HG03520 (cell line): ENCODE results near the gene IFT25.
"Not testable (repeated sequence)": the region's sequence is repeated elsewhere in the genome, so short reads cannot be mapped to it uniquely, and the experiment has no call there.

Experiments
- ATAC-seq: cut with Tn5 transposase; IDR thresholded peaks from one replicate; pipeline ENCODE4 v1.9.1; 2021; ENCODE audit warnings: mild to moderate bottlenecking, moderate library complexity; ENCODE audit not compliant: unreplicated experiment

Gene IFT25

DNA sequence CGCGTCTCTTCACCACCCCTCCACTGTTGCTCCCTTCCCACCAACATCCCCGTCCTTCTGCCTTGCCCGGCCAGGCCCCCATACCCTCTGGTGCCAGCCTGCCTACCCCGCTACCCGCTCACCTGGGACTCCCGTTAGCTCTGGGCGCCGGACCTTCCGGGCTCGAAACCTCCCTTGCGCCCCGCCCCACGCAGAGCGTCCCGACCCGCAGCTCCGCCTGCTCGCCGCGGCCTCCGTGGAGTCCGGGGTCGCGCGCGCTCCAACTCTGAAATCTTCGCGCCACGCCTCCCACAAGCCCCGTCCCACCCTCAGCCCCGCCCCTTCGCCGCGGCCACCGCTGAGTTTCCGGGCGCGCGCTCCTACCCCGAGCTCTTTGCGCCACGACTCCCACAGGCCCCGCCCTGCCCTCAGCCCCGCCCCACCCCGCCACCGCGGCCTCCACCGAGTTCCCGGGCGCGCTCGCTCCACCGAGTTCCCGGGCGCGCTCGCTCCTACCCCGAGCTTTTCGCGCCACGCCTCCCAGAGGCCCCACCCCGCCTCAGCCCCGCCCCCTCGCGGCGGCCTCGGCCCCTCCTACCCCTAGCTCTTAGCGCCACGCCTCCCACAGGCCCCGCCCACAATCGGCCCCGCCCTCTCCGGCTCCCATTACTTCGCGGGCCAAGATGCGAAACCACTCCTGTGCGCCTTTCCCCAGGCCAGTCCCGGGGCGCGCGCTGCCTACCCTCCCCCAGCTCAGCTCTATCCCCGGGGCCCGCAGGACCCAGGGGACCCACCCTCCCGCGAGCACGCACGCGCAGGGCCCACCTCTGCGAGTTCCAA is at the start of gene IFT25:
TSS of gene IFT25 (minus strand) at position 267 of the 819 bp plus-strand sequence. CDS start 5,617 bp downstream, outside the sequence.
- ATAC-seq, result peak; percentile 58

DNA sequence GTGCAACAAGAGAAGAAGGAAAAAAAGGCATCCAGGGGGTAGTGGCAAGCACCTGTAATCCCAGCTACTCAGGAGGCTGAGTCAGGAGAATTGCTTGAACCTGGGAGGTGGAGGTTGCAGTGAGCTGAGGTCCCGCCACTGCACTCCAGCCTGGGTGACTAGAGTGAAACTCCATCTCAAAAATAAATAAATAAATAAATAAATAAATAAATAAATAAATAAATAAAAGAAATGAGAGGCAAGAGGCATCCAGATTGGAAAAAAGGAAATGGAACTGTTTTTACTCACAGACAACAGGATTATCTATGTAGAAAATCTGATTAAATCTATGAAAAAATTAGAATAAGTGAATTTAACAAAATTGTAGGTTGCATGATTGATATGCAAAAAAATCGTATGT is 49.0 kb upstream of the IFT25 start:
- ATAC-seq, result not testable (repeated sequence)

DNA sequence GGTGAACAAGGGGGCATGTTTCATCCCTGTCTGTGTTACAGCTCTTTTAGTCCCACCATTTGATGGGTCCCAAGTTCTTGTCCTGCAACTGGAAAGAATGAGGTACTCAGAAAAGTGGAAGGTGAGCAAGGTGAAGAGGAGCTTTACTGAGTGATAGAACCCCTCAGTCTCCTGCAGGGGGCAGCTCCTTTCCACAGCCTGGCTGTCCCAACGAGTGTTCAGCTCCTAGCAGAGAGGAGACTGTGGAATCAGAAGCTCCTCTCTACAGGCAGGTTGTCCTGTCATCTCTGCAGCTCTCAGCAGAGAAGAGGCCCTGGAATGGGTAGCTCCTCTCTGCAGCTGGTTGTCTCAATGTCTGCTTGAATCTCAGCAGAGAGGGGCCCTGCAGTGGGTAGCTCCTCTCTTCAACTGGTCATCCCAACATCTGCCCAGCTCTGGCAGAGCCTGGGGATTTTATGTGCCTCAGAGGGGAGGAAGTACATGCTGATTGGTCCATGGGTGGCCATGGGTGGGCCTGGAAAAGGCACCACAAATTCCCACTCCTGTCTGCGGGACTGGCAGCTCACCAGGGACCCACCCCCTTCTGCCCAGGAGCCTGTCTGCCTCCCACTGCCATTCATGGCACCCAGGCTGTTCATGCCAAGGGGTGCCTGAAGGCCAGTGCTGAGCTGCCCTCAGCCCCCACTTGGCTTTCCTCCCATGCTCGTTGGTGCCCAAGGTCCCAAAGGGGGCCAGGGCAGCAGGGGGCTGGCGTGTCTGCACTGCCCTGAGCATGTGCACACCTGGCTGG is 46.8 kb upstream of the IFT25 start:
- no peak for ATAC-seq

DNA sequence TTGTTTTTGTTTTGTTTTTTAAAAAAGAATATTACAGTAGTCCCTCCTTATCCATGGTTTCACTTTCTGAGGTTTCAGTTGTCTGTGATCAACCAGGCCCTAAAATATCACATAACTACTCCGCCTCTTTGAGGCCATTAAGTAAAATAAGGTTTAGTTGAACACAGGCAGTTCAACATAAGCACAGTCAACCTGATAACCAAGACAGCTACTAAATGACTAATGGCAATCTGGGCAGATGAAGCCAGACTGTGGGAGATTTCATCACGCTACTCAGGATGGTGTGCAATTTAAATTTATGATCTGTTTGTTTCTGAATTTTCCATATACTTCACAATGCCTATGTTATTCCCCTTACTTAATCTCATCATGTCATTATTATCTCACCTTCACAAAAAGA is 42.4 kb upstream of the IFT25 start:
- no peak for ATAC-seq

DNA sequence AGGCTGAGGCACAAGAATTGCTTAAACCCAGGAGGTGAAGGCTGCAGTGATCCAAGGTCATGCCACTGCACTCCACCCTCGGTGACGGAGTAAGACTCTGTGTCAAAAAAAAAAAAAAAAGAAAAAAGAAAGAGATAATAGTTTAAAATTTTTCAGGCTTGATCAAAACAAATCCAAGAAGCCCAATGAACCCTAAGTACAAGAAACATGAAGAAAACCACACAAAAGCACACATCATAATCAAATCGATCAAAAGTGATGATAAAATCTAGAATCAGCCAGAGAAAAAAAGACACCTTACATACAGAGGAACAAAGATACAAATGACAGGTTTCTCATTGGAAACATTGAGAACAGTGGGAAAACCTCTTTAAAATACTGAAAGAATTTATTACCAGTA is 41.0 kb upstream of the IFT25 start:
- no peak for ATAC-seq

DNA sequence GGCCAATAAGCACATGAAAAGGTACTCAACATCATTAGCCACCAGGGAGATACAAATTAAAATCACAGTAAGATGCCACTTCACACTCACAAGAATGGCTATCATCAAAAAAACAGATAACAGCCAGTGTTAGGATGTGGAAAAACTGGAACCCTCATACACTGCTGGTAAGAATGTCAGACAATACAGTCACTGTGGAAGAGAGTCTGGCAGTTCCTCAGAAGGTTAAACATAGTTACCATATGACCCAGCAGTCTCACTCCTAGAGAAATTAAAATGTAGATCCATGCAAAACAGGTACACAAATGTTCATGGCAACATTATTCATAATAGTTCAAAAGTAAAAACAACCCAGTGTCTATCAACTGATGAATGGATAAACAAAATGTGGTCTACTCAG is 39.2 kb upstream of the IFT25 start:
- no peak for ATAC-seq

DNA sequence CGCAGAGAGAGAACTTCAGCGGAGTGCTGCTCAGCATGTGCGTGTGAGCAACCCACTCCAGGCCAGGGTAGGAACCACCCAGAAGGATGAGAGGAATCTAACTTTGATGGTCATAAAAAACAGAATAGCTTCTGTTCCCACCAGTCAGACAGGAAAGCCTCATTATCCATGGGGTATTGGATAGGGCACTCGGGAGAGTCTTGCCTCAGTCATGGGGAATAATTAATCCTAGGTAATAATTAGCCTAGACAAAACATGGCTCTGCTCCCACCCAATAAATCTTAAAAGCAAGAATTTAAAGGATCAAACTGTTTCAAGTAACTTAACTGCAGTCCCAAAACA is 37.2 kb upstream of the IFT25 start:
- no peak for ATAC-seq

DNA sequence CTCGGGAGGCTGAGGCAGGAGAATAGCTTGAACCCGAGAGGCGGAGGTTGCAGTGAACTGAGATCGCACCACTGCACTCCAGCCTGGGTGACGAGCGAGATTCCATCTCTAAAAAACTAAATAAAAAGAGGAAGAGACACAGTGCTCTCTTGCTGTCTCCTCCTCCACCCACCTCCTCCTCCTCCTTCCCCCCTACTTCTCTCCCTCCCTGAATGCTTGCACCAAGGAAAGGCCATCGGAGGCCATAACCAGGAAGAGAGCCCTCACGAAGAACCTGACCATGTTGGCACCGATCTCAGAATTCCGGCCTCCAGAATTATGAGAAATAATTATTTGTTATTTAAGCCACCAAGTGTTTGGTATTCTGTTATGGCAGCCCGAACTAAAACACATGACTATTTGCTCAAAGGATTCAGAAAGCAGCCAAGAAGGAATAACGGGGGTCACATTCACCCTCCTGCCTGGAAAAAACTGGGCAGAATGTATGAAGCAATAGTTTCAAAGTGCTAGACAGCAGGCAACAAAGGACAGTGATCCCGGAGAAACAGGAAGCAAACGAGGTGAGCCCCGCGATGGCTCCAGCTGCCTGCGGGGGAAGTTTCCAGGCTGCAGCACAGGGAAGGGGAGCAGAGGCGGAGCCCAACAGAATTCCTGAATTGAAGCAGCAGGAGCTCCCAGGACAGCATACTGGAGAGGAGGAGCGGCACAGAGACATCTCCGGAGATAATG is 36.7 kb upstream of the IFT25 start:
- no peak for ATAC-seq

DNA sequence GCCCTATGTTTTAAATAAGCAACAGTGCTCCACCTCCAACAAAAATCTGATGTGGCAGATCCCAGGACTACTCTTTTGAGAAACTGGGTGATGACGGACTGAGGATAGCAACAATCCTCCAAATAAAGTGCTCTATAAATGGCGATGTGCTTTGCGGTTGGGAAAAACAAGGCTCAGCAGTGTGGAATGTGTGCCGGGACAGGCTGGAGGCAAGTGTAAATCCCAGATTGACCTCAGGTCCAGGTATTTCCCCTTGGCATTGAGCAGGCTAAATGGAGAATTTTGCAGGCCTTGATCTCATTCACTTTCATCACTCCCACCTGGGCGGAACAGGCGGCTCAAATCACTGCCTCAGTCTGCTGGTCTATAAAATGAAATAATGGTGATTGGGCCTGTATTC is 35.7 kb upstream of the IFT25 start:
- ATAC-seq, result no peak

DNA sequence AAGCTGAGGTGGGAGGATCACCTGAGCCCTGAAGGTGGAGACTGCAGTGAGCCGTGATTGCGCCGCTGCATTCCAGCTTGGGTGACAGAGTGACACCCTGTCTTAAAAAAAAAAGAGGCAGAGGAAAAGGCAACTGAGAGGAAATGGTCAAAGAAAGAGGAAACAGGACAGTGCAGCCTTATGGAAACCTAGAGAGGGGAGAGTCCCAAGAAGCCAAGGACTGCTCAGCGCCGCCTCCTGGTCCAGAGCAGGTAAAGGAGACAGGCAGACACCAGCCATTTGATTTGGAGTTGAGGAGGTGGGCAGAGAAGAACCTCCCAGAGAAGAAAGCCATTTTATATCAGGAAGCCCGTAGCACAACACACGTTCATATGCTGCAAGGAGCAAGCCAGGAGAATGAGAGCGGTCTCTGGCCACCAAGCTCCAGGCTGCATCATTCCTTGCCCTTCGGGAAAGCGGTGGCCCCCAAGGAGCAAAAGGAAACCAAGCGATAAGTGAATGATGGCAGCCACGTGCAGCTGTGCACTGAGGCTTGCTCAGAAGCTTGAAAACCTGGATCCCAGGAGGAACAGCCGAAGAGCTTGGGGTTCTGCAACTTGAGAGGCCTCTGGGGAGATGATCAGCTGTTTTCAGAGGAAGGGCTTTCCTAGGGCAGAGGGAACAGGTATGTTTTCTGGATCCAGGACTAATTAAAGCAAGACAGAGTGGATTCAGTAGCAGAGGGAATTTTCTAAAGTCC is 34.4 kb upstream of the IFT25 start:
- no peak for ATAC-seq

DNA sequence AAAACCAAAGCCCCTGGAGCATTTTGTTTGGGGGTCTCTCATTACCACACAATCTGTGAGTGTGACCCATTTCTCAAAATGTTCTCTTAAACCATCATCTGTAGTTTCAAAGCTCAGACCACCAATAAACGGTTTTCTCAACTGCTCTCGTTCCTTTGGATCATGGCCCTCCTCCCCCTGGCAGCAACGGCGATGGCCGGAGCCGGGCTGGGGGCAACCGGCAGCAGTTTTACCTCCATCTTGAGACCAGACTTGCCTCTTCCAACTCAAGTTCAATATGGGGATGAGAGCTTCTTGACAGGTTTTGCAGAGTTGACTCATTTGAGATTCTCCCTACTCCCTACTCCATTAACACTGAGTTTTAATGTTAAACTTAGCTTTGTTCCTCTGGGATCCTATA is 30.4 kb upstream of the IFT25 start:
- no peak for ATAC-seq

DNA sequence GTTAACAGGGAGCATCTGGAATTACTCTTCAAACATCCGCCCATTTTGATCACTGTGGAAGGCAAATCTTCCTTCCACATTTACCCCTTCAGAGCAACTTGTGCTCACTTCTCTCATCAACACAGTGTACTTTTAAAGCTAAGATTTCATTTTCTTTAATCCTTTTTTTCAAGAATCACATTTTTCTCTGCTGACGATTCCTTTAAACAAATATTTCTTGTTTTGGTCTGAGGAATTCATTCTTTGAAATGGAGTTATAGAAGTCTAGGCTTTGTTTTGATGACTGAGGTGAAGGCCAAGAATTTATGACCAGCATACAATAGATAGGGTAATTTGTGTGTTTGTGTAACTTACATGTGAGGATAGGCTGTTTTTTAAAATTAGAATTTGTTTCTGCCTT is 26.2 kb upstream of the IFT25 start:
- ATAC-seq, result no peak

DNA sequence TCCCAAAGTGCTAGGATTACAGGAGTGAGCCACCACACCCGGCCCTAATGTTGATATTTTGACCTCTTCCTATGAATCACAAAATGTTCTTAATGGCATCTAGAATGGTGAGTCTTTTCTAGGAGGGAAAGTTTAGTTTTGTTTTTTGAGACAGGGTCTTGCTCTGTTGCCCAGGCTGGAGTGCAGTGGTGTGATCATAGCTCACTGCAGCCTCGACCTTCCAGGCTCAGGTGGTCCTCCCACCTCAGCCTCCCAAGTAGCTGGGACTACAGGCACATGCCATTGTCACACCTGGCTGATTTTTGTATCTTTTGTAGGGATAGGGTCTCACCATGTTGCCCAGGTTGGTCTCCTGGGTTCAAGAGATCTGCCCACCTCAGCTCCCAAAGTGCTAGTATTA is 23.8 kb upstream of the IFT25 start:
- ATAC-seq, result not testable (repeated sequence)

DNA sequence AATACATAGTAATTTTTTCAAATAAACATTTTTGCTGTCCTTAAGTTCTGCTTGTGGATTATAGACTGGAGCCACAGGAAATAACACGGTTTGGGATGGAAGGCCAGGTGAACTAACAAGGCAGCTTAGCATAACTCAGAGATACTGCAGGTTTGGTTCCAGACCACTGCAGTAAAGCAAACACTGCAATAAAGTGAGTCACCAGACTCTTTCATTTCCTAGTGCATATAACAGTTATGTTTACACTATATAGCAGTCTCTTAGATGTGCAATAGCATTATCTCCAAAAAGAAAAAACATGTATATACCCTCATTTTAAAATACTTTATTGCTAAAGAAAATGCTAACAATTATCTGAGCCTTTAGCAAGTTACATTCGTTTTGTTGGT is 22.6 kb upstream of the IFT25 start:
- ATAC-seq, result no peak

DNA sequence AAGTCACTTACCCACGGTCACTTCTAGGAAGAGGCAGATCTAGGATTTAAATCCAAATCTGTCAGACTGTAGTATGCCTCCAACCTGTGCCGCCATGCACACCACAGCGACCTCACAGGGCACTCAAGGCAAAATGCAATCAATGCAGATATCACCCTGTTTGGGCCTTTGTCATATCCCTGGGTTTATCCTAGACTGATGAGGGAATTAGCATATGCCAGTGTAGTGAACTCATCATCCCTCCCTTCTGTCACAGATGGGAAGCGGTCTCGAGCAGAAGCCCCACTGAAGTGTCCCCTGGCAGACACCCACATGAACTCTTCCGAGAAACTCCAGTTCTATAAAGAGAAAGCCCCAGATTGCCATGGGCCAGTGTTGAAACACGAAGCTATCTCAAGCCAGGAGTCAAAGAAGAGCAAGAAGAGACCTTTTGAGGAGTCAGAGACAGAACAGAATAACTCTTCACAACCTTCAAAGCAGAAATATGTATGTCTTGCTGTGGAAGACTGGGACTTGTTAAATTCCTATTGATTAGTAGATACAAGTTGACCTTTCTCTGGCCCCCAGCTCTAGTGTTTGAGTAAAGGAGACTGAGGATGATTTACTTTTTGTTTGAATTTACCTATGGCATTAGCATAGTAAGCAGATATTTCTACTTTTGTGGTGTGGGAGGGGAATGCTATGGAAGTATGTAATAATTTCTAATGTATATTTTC is 22.1 kb upstream of the IFT25 start:
- no peak for ATAC-seq

DNA sequence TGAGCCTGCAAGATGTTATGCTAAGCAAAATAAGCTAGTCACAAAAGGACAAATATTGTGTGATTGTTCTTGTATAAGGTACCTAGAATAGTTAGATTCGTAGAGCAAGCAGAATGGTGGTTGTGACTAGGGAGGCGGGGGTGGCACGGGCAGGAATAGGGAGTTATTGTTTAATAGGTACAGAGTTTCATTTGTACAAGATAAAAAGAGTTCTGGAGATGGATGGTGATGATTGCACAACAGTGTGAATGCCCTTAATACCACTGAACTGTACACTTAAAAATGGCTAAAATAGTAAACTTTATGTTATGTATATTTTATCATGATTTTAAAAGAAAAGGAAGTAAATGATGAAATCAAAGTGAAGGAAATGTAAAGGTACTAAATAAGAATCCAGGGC is 21.3 kb upstream of the IFT25 start:
- ATAC-seq, result no peak

DNA sequence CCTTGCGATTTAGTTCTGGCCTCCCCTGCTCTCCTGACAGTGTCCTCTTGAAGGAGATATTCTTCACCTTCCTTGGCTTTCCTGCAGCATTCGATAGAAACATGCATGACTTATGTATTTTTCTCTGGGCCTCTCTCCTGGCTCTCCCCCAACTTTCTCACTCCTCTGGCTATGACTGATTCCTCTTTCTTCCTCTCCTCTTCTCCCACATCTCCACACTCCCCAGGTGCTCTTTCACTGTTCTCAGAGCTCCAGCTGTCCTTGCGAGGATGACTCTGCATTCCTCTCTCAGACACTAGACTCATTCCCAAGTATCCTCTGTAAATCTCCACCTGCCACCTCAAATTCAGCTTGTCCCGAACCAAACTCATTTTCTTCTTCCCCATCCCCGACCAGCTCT is 18.6 kb upstream of the IFT25 start:
- no peak for ATAC-seq

DNA sequence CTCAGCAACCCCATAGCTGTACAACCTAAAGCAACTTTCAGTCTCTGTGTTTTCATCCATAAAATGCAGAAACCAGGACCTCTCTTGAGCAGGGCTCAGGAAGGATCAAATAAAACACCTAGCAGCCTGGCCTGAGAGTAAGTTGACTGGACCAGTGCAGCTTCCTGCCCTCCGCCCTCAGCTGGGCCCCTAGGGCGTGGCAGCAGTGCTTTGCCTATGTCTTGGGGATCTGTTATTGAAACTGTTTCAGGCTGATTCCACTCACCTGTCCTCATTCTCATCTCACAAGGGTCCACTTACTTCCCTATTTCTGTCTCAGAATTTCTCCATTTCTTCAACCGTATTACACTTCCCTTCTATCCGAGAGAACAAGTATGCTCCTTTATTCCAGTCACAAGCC is 18.0 kb upstream of the IFT25 start:
- ATAC-seq, result peak; percentile 84

DNA sequence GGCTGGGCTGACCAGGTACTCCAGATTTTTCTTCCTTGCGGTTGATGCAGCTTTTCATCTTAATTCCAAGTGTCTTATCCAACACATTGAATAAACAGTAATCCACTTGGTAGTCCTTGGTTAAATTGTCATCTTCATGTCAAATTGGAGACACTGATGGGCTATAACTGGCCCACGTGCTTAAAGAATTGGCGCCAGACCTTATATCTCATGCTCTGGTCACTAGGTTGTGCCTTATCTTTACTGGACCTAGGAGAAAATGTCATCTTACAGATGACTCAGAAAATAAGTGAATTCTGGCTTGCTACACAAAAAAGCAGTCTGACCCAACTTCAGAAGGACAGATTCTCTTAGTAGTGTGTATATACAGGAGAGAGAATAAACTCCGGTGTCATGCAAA is 16.9 kb upstream of the IFT25 start:
- no peak for ATAC-seq

DNA sequence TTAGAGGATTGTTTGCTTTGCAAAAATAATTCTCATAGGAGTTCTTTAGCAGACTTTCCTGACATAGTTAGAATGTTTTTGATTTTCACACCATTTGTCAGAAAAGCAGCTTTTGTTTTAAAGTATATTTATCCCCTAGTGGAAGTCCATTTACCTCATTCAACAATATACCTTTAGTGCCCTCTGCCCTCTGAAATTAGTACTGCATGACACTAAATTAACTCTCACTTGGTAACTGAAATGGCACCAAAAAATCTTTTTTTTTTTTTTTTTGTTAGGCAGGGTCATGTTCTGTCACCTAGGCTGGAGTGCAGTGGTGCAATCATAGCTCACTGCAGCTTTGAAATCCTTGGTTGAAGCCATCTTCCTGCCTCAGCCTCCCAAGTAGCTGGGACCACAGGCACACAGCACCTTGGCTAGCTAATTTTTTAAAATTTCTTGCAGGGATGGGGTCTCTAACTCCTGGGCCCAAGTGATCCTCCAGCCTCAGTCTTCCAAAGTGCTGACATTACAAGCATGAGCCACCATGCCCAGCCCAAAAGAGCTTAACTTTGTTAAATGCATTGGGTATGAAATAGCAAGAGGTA is 14.3 kb upstream of the IFT25 start:
- ATAC-seq, result no peak
